SK-N-SH (cell line): ENCODE results near the gene AFAP1L1. TPM values are rescaled to one million over a fixed set of nuclear protein-coding genes. Genes with fewer than 3 reads are reported as not detected.

Experiments used
- CTCF ChIA-PET: fragments of 300-600, 350-600 bp; formaldehyde crosslinking; extraction: SDS; loops from one replicate; lab custom pipeline; 2021; lab: Yijun Ruan, JAX
- POLR2A ChIA-PET: fragments of 350-600 bp; sonication (Branson Sonifier 250); formaldehyde crosslinking; extraction: SDS; loops from one replicate; lab custom pipeline; 2020; ENCODE audit warnings: antibody characterized with exemption, inconsistent platforms; lab: Yijun Ruan, JAX
- DNase-seq: peaks from one replicate; pipeline ENCODE4 v3.0.0; 2012
- H2AFZ ChIP-seq: fragments of 200-600 bp; sonication (generic); 2 replicates; pipeline ENCODE4 v1.8.1; 2016; ENCODE audit warnings: antibody characterized with exemption, mild to moderate bottlenecking, low read depth
- H3F3A ChIP-seq: fragments of 200-600 bp; sonication (generic); replicated peaks from 2 replicates; pipeline ENCODE3; 2016; ENCODE audit warnings: antibody characterized with exemption, mild to moderate bottlenecking; ENCODE audit not compliant: insufficient read depth
- H3K27ac ChIP-seq, 2 experiments: fragments of 200-500 bp in 1 of 2; fragments of 200-600 bp in 1 of 2; sonication (Bioruptor generic) in 1 of 2; sonication (generic), shearing (Covaris generic) in 1 of 2; 2 replicates each; pipeline versions ENCODE4 v1.5.1 to v1.6.1; 2014 to 2016; ENCODE audit warnings: low read depth in 2 of 2, inconsistent platforms in 1 of 2, low read length in 1 of 2, mild to moderate bottlenecking in 1 of 2, mixed read lengths in 1 of 2
- H3K27me3 ChIP-seq: fragments of 200-600 bp; sonication (generic), shearing (Covaris generic); 2 replicates; pipeline ENCODE4 v1.6.1; 2016; ENCODE audit warnings: mixed run types; ENCODE audit not compliant: insufficient read depth
- H3K36me3 ChIP-seq, 2 experiments: fragments of 200-500 bp in 1 of 2; fragments of 200-600 bp in 1 of 2; sonication (Bioruptor generic) in 1 of 2; sonication (generic) in 1 of 2; replicated peaks in 1 of 2; 2 replicates each; pipeline versions ENCODE3 to v1.5.1; 2014 to 2016; ENCODE audit warnings: low read length in 1 of 2, mild to moderate bottlenecking in 1 of 2; ENCODE audit not compliant: insufficient read depth in 2 of 2, control insufficient read depth in 1 of 2
- H3K4me1 ChIP-seq, 2 experiments: fragments of 200-500 bp in 1 of 2; fragments of 200-600 bp in 1 of 2; sonication (Bioruptor generic) in 1 of 2; sonication (generic), shearing (Covaris generic) in 1 of 2; 2 replicates each; pipeline versions ENCODE4 v1.5.1 to v1.6.1; 2014 to 2016; ENCODE audit warnings: low read depth in 1 of 2, low read length in 1 of 2, mixed run types in 1 of 2; ENCODE audit not compliant: insufficient read depth in 2 of 2, control insufficient read depth in 1 of 2
- H3K4me2 ChIP-seq: fragments of 200-600 bp; sonication (generic), shearing (Covaris generic); 2 replicates; pipeline ENCODE4 v1.6.1; 2017; ENCODE audit warnings: mixed run types
- H3K4me3 ChIP-seq, 2 experiments: fragments of 200-500 bp in 1 of 2; fragments of 200-600 bp in 1 of 2; sonication (Bioruptor generic) in 1 of 2; sonication (generic), shearing (Covaris generic) in 1 of 2; 2 replicates each; pipeline versions ENCODE4 v1.5.1 to v1.8.1; 2014 to 2016; ENCODE audit warnings: low read depth in 2 of 2, inconsistent platforms in 1 of 2, low read length in 1 of 2, mild to moderate bottlenecking in 1 of 2, mixed read lengths in 1 of 2, moderate library complexity in 1 of 2
- H3K79me2 ChIP-seq: fragments of 200-600 bp; sonication (generic); 2 replicates; pipeline ENCODE4 v1.8.1; 2017; ENCODE audit warnings: mild to moderate bottlenecking; ENCODE audit not compliant: insufficient read depth
- H3K9ac ChIP-seq: fragments of 200-600 bp; sonication (generic); 2 replicates; pipeline ENCODE4 v1.6.1; 2017; ENCODE audit warnings: mixed run types
- H3K9me2 ChIP-seq: fragments of 200-600 bp; sonication (generic); 2 replicates; pipeline ENCODE4 v1.6.1; 2017; ENCODE audit warnings: mixed run types
- H3K9me3 ChIP-seq: fragments of 200-600 bp; sonication (generic); 2 replicates; pipeline ENCODE4 v1.6.1; 2017; ENCODE audit warnings: mixed run types, mild to moderate bottlenecking, moderate library complexity
- H4K20me1 ChIP-seq: fragments of 200-600 bp; sonication (generic); 2 replicates; pipeline ENCODE4 v1.6.1; 2017; ENCODE audit warnings: mild to moderate bottlenecking, mixed run types; ENCODE audit not compliant: insufficient read depth
- ELF1 ChIP-seq: IDR thresholded peaks from 2 replicates; pipeline ENCODE4 v1.4.0; 2012
- EP300 ChIP-seq, 2 experiments: IDR thresholded peaks; 2 replicates each; pipeline versions ENCODE4 v1.4.0 to v1.6.1; 2012; ENCODE audit warnings: borderline replicate concordance in 1 of 2, low read depth in 1 of 2, low read length in 1 of 2
- FOSL2 ChIP-seq: IDR thresholded peaks from 2 replicates; pipeline ENCODE4 v1.4.0; 2012; ENCODE audit warnings: low read depth, mild to moderate bottlenecking, moderate library complexity, borderline replicate concordance
- GABPA ChIP-seq: IDR thresholded peaks from 2 replicates; pipeline ENCODE4 v1.4.0; 2012; ENCODE audit warnings: low read depth, mild to moderate bottlenecking
- GATA2 ChIP-seq: sonication (generic); formaldehyde crosslinking; IDR thresholded peaks from 2 replicates; pipeline ENCODE4 v1.5.0; 2020; ENCODE audit warnings: mild to moderate bottlenecking, missing genetic modification reagents
- JUND ChIP-seq: IDR thresholded peaks from 2 replicates; pipeline ENCODE4 v1.4.0; 2012
- MXI1 ChIP-seq: IDR thresholded peaks from 2 replicates; pipeline ENCODE4 v1.6.1; 2012; ENCODE audit warnings: mild to moderate bottlenecking, low read depth, low read length, improper control_type of control experiment
- NRF1 ChIP-seq: IDR thresholded peaks from 2 replicates; pipeline ENCODE4 v1.6.1; 2012; ENCODE audit warnings: low read depth, mild to moderate bottlenecking, low read length
- PBX3 ChIP-seq: IDR thresholded peaks from 2 replicates; pipeline ENCODE4; 2012
- RFX5 ChIP-seq: IDR thresholded peaks from 2 replicates; pipeline ENCODE4 v1.6.1; 2012; ENCODE audit warnings: mild to moderate bottlenecking, improper control_type of control experiment, low read length
- SMC3 ChIP-seq: IDR thresholded peaks from 2 replicates; pipeline ENCODE4 v1.6.1; 2012; ENCODE audit warnings: low read depth, low read length, improper control_type of control experiment
- TAF1 ChIP-seq: IDR thresholded peaks from 2 replicates; pipeline ENCODE4 v1.6.1; 2012; ENCODE audit warnings: low read depth, mild to moderate bottlenecking, low read length, moderate library complexity, borderline replicate concordance
- TCF12 ChIP-seq: IDR thresholded peaks from 2 replicates; pipeline ENCODE4 v1.4.0; 2012
- TEAD4 ChIP-seq: IDR thresholded peaks from 2 replicates; pipeline ENCODE4 v1.4.0; 2012; ENCODE audit warnings: mild to moderate bottlenecking, borderline replicate concordance; ENCODE audit not compliant: insufficient read depth
- YY1 ChIP-seq: IDR thresholded peaks from 2 replicates; pipeline ENCODE4 v1.4.0; 2012; ENCODE audit warnings: low read depth, mild to moderate bottlenecking
- ZBTB33 ChIP-seq: IDR thresholded peaks from 2 replicates; pipeline ENCODE4 v1.4.0; 2012; ENCODE audit warnings: low read depth, borderline replicate concordance
- WGBS: methylation state at CpG from one replicate; pipeline ENCODE4 v1.1.6; 2017; ENCODE audit warnings: low lambda C conversion rate; 5-methylcytosine and 5-hydroxymethylcytosine counted together
- polyA plus RNA-seq, 3 experiments: library from polyadenylated mRNA; depleted of rRNA; stranded (reverse); fragments of >200 nt; gene quantifications; 2 replicates each; pipeline ENCODE4 v1.2.3, GENCODE V29; 2012
- TF ChIP-seq, protein P1 (sequence below): fragments of 150-350 bp; IDR thresholded peaks from 2 replicates; pipeline ENCODE4 v1.6.1; 2016; ENCODE audit warnings: mild to moderate bottlenecking, low read depth, low read length
- TF ChIP-seq, protein P2 (sequence below): IDR thresholded peaks from 2 replicates; pipeline ENCODE4 v1.4.0; 2012; ENCODE audit warnings: low read depth, borderline replicate concordance

AFAP1L1 gene
- polyA plus RNA-seq, 1 of the 3 experiments (the other 2 are of a cell fraction), result 0.82 TPM

- ChIA-PET POLR2A (no interaction called here), CTCF (interaction anchor here (1.1 to 9.4 kb wide), 7 partner anchors 28 to 129 kb away, joined by 3 to 120 read pairs (median 8); no protein-coding TSS in a partner anchor)
- WGBS, result 77% methylated on average over 6 of the region's 6 CpGs
- H3K27ac ChIP-seq, result no peak overlapping the region
- H3K9me3 ChIP-seq, result no peaks in the 10 kb centered on the region
- H3K79me2 ChIP-seq, result no peaks in the 10 kb centered on the region
- no peak overlapping the region for H3K4me2 ChIP-seq
- no peak for DNase-seq
- no peak overlapping the region for H2AFZ ChIP-seq
- no peaks in the 10 kb centered on the region for H3F3A ChIP-seq
- peaks cover 0 to 5% of the 10 kb centered on the region in 2 experiments for H3K36me3 ChIP-seq
- no peaks in the 10 kb centered on the region for H3K9me2 ChIP-seq
- H4K20me1 ChIP-seq, result no peaks in the 10 kb centered on the region
- no peaks in the 10 kb centered on the region for H3K27me3 ChIP-seq
- H3K4me3 ChIP-seq, result no peak overlapping the region
- TF ChIP-seq EP300 (IDR thresholded peaks at IDR 0.05; ENCODE audit: borderline replicate concordance in 1 of 2, low read depth in 1 of 2, low read length in 1 of 2) (no peak), RFX5 (no peak), YY1 (no peak), ELF1 (no peak), TCF12 (no peak), ZBTB33 (no peak), MXI1 (no peak), GABPA (no peak), PBX3 (no peak), TAF1 (no peak), SMC3 (no peak), FOSL2 (no peak), JUND (no peak), GATA2 (CRISPR knock-in tag) (no peak), TEAD4 (no peak), NRF1 (no peak)
- TF ChIP-seq, protein P1, sequence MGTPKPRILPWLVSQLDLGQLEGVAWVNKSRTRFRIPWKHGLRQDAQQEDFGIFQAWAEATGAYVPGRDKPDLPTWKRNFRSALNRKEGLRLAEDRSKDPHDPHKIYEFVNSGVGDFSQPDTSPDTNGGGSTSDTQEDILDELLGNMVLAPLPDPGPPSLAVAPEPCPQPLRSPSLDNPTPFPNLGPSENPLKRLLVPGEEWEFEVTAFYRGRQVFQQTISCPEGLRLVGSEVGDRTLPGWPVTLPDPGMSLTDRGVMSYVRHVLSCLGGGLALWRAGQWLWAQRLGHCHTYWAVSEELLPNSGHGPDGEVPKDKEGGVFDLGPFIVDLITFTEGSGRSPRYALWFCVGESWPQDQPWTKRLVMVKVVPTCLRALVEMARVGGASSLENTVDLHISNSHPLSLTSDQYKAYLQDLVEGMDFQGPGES, result no peak
- TF ChIP-seq, protein P2, sequence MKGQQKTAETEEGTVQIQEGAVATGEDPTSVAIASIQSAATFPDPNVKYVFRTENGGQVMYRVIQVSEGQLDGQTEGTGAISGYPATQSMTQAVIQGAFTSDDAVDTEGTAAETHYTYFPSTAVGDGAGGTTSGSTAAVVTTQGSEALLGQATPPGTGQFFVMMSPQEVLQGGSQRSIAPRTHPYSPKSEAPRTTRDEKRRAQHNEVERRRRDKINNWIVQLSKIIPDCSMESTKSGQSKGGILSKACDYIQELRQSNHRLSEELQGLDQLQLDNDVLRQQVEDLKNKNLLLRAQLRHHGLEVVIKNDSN, result no peak
- H3K4me1 ChIP-seq, result peaks cover 0 to 5% of the 10 kb centered on the region in 2 experiments; a peak in 1 of 4 replicates
- no peak overlapping the region for H3K9ac ChIP-seq
Measured at GRCh38 chr5:149313151-149313841, 41.6 kb downstream of the AFAP1L1 start.
